HG03039 (cell line): ENCODE data around the gene CDK5.

Source experiments
- ATAC-seq: cut with Tn5 transposase; IDR thresholded peaks from one replicate; pipeline ENCODE4 v1.9.1; 2021; ENCODE audit warnings: mild to moderate bottlenecking, moderate library complexity; ENCODE audit not compliant: unreplicated experiment

The CDK5 gene

DNA sequence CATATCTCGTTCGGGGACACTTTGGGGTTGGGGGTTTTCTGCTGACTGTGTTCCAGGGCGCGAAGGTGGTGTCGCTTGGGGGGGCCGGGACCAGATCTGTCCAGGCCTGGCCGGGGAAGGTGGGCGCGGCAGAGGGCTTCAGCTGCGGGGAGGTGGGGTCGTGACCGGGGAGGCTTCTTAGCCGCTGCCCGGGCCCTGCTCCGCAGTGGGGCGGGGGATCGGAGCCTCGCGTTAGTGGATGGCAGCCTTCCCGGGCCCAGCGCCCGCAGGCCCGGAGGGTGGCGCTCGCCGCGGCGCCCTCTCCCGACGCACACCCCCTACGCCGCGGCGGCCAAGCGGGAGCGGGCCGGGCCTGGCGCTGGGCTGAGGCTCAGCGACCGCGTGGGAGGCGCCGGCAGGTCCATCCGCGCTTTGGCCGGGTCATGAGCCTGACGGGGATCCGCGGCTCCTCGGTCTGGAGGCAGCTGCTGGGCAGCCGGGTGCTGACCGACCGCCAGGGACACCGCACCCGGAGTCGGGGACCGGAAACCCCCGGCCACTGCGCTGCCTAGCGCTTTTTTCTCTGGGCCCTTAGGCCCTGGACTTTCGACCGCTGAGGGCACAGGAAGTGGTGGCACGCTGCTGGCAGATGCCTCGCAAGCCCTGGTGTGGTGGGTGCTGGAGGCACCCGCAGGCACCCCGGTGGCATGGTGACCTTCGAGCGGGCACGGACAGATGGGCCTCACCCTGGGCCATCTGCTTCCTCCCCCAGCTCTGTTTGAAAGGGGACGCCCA, 29.7 kb upstream of the CDK5 start:
- no peak for ATAC-seq

DNA sequence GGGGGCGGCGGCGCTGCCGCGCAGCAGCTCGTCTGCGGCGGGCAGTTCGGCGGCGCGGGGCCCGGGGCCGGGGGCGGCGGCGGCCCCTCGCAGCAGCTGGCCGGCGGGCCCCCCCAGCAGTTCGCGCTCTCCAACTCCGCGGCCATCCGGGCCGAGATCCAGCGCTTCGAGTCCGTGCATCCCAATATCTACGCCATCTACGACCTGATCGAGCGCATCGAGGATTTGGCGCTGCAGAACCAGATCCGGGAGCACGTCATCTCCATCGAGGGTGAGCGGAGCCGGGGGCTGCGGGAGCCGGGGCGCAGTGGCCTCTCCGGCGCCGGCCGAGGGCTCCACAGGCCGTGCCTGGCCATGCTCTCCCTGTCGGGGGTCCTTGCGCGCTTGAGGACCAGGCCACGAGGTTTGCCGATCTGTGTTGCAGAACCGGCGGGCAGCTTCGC, 29.1 kb upstream of the CDK5 start:
- ATAC-seq = no peak

DNA sequence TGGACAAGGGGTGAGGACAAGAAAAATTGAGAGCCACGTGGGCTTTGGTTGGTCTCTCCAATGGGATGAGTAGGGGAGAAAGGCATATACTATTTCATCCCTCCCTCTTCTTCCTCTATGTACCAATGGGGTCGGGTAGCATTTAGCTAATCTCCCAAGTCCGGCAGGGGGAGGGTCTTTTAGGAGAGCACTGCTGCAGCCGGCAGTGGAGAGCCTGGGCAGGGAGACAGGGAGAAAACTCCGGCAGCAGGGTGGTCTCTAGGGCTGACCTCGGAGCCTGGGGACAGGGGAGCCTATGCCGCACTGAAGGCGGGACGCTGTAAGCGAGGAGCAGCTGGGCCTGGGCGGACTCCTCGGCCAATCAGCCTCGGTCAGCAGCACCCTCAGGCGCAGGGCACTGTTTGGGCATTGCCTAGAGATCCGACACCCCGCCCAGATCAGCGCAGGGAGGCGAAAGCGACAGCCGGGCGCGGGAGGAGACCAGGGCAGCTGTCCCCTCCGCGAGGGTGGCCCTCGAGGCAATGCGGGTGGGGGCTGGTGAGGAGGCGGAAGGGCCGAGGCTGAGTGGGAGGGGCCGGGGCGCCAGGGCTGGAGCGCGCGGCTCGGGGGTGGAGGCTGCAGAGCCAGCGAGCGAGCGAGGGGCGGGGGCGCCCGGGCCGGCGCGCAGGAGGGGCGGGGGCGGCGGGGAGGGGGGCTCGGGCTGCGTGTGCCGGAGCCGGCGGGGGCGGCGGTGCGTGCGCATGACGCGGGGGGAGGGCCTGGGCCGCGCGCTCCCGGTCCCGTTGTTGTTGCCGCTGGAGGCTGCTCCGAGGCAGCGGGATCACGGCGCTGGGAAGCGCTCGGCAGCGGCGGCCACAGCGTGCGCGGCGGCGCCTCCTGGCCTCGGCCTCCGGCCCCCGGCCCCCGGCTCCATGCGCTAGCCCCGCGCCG, 28.3 kb upstream of the CDK5 start, which contains the start of gene AGAP3:
Gene AGAP3 (plus strand): TSS at position 785 of the 930 bp plus-strand sequence. CDS start 267 bp downstream, outside the sequence.
- peak; percentile 36 for ATAC-seq

DNA sequence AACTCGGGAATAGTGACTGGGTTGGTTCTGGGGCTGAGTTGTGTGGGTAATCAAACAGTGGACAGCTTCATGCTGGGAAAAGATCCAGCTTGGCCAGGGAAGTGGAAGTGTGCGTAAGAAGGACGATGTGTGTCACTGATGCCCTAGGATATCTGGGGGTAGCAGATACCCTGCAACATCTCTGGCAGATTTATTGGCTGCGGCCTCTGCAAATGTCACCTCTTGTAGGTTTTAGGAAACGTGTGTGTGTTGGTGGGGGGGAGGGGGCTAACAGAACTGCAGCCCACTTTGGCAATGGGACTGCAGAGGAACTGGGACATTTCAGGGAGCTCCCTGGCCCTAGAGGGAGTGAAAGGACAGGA, 27.6 kb upstream of the CDK5 start:
- ATAC-seq = no peak

DNA sequence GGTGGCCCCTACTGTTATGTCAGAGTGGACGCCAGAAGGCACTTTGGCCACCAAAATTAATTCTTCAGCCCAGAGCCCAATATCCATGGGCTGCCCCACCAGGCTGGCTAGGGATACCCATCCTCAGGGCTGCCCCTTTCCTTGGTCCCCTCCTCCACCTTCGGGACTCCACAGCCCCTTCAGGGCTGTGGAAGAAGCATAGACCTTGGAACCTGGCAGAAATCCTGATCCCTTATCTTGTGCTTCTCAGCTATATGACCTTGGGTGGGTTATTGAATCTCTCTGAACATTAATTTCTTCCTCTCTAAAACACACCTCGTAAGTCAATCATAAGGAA, 26.1 kb upstream of the CDK5 start:
- ATAC-seq = no peak

DNA sequence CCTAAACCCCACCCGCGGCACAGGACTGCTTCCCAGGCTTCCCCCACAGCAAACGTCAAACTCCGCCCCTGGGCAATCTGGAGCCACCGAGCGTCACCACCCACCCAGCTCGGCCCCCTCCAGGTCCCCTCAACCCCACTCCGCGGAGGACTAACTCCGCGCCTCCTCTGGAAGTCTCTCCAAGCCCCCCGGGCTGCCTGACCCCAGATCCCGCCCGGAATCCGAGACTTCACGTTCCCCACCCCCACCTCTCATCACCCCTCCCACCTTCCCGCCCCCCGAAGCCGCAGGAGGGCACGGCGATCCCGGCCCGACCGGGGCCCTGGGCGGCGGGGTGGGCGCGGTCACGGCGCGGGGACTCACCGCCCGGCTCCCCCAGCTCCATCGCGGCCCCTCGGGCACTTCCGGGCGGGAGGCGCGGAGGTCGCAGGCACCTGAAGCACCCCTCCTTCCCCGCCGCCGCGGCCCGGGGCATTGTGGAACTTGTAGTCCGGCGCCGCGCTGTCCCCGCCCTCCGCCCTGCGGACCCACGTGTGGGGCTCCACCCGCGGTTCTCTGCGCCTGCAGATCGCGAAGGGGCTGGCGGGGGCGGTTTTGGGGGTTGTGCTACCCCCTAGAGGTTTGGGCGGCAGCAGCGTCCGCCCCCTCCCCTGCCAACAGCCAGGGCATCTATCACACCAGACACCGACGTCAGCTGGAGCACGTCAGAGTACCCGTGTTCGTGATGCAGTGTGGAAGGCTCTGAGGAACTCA, 25.6 kb upstream of the CDK5 start, which contains the start of gene TMUB1:
Gene TMUB1 (minus strand): TSS at position 423 of the 753 bp plus-strand sequence. CDS start 930 bp downstream, outside the sequence.
- ATAC-seq = peak; percentile 39

DNA sequence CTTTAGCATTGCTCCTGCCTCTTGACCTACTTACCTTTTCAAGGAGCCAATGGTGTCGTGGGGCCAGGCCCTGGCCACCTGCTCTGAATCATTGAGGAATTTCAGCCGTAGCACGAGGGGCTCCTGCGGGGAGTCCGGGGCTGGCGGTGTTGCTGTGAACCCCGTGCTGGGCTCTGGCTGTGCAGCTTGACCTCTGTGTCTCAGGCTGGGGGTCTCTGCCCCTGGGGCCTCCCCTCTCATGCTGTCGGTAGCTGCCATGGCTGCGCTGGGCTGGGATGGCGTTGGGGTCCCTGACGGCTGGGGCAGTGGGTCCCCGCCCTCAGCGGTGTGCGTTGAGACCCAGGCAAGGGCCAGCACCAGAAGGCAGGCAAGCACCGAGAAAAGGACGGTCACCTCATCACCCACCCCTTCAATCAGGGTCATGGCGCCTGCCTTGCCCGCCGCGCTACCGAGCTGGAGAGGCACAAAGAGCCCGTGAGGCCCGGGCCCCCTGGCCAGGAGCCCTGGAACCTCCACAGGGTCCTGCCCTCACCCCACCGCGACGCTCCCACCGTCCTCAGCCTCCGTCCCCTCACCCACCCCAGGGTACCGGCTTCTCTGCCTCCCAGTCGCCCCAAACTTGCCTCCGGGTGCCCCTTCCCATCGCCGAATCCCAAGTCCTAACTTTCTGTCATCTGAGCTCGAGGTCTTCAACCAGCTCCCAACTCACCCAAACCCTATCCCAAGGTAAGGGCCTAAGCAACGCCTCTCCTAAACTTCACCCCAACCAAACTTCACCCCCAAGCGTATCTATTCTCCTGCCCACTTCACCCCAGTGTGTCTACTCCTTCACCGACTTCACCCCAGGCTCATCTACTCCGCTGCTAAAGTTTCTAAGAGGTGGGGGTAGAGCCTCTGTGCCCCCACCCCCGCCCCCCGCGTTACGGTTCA, 24.7 kb upstream of the CDK5 start:
- ATAC-seq = no peak

DNA sequence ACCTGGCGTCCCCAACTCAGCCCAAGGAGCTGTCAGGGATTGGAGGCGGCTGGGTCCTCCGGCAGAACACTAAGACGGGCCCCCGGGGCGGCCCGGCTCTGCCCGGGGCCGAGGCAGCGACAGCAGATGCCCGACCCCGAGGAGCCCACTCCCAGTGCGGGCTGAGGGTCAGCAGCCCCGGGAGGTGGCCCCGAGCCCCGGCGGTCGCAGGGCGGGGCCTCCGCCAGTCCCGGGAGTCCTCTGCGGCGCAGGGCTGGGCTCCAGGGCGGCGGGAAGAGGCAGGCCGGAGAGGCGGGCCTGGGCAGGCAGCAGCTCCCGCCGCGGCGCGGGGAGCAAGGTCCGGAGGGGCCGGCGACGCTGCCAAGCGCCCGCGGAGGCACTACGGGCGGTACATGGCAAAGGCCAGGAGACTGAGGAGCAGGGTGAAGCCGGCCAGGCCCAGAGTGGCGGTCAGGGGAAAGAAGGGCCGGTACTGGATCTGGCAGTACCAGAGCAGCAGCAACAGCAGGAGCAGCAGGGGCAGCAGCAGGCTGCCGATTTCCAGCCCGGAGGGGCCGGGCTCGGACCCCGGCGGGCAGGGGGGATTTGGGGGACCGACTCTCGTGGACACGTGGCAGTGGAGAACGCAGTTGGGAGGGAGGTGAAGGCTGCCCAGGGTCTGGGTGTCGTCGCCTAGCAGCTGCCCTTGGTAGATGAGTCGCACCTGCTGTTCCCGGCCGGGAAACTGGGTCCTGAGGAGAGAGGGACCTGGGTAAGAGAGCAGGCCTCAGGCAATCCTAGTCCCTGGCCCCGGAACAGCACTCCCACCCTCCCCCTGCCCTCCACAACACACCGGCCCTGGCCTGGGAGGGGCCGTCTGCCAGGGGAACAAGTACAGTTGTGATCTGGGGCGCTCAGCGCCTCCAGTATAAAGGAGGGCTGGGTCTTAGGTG, 23.7 kb upstream of the CDK5 start:
- ATAC-seq = no peak

DNA sequence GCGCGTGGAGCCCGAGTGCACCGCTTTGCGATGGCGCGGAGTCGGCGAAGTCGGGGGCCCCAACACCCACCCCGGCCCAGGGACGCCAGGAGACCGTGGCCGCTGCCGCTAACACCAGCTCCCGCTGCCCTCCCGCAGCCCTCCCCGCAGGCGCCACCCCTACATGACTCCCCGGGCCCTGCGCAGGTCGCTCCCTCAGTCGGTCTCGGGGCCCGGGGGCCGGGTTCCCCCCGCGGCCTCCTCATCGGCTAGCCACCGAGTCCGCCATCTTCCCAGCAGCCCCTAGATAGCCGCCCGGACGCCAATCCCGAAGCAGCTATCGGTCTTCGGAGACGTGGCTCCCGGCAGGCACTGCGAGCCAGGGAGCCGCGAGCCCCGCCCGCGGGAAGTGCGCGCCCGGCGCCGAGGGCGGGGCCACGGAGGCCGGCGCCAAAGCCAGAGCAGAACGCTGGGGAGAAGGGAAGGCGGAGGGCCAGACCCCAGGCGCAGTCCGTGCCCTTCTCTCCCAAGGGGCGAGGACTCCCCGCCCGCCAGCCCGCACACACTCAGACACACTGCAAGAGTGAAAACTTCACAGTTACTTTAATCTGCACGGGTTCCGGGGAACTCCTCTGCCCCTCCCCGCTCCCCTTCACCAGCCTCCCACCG, 22.9 kb upstream of the CDK5 start, which contains the start of gene FASTK:
Gene FASTK (minus strand): TSS at position 288 of the 648 bp plus-strand sequence. CDS start 43 bp downstream, at position 245.
- ATAC-seq = peak; percentile 75

DNA sequence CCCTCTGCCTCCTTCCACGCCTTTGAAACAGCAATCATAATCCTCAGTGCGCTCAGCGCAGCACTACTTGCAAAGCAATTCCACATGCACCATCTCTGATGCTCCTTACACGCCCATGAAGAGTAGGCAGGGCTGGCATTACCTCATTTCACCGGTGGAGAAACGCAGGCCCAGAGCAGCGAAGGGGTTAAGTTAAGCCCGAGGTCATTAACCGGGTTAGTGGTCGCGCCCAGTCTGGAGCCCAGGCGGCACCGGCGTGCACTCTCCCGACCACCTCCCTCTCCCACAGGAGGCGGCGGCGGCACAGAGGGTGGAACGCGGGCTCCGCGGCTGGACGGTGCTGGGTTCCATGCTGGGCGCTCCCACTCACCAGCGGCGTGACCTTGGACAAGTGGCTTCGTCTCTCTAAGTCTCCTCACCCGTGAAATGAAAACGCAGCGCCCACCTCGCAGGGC, 22.4 kb upstream of the CDK5 start:
- ATAC-seq = no peak

DNA sequence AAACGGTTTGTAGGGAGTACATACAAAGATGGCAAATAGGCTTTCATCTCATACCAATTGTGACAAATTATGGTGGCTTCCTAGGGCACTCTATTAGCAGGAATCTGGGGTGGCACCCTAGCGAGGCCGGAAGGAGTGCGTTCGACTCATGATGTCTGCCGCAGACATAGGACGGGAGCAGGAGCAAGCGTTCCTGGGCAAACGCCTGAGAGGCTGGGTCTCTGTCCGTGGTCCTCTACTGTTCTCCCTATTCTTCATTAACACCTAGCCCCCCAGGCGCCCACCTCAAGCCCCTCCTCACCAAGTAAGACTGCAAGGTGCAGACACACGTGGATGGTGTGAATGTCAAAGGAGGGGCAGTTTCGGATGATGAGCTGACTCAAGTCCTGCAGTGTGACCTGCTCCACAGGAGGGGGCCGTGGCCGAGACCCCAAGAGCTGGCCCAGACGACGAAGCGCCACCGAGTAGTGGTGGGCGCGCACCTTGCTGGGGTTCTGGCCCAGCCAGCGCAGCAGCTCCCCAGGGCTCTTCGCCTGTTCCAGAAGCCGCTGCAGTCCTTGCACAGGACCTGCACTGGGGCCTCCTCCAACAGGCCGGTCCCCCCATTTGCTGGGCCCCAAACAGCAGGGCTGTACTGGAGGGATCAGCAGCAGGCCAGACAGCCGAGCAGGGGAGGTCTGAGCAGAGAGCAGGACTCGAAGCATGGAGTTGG, 21.7 kb upstream of the CDK5 start:
- no peak for ATAC-seq

DNA sequence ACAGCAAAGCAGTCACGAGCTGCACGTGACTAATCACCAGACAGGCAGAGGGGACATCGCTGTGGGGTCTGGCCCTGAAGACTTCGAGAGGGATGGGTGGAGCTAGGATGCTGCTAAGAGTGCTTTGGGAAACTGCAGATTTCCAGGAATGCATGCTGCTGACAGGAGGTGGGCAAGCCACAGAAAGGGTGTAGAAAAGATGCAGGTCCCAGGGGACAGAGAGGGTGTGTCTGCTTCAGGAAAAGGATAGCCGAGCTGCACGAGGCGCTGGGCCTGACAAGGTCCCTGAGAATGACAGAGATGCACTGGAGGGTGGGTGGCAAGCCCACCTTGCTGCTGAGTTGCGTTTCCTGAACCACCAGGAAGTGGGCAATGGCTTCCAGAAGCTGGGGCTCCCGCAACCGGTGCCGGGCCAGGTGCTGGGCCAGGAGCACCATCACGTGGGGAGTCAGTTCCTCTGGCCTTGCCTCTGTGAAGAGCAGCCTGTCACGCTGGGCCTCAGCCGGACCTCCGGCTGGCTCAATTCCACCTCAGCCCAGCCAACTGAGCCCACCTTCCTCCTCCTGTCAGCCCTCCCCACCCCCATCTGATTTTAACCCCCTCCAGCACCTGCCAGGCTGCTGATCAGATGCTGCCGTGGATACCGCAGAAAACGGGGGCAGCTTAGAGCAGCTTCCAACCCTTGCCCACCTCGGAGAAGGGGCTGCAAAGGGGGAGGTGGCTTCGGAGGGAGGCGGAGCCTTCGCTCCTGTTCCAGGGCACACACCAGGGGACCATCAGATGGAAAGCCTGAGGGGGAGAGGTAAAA, 20.7 kb upstream of the CDK5 start:
- no peak for ATAC-seq

DNA sequence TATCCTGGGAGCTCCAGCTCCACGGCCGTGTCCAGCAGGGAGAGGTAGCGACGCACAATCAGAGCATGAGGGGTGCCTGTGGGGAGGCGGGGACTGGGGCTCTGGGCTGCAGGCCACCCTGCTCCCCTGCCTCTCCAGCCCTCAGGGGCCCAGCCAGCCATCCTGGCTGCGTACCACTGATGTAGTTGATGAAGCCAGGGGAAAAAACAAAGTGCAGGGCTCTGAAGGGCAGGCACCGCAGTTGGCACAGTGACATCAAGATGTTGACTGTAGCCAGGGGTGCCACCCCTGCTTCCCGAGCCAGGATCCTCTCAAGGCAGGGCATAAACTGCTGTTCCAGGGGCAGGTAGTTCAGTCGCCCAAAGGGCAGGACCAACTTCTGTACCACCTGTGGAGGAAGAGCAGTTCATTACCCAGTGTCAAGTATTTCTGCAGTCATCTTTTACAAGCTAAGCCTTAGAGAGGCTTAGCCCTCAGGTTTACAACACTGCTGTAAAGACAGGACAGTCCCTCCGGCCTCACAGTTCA, 20.1 kb upstream of the CDK5 start:
- ATAC-seq = no peak

DNA sequence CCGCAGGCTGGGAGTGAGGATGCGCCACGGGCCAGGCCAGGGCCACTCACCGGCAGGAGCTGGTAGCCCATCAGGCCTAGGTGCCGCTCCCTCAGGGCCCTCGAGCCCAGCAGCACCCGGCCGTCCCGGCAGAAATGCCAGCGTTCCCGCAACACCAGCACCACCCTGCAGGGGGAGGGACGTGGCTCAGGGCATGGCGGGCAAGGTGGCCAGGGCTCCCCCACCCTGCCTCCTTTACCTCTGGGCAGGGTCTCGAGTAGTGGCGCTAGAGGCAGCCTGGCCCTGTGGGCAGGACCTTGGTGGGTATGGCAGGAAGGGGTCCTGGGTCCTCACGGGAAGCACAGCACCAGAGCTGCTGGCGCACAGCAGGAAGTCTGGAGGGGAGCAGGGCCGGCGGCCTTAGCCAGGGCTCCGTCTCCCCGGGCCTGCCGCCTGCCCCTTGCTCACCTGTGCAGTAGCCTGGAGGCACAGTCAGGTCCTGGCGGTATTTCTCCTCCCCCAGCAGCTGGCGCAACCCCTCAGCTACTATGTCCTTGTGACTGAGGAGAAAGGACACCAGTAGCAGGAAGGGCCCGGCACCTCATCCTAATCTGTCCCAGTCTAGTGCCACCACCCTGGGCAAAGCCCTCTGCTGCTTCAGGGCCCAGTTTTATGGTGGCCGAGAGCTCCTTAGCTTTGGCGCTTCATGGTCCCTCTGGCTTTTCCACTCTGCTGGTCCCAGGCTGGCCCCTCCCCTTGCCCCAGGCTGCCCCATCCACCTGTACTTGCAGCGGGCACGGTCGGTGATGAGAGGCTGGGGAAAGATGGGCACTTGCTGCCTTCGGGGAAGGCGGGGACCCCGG, 19.4 kb upstream of the CDK5 start:
- ATAC-seq = no peak

DNA sequence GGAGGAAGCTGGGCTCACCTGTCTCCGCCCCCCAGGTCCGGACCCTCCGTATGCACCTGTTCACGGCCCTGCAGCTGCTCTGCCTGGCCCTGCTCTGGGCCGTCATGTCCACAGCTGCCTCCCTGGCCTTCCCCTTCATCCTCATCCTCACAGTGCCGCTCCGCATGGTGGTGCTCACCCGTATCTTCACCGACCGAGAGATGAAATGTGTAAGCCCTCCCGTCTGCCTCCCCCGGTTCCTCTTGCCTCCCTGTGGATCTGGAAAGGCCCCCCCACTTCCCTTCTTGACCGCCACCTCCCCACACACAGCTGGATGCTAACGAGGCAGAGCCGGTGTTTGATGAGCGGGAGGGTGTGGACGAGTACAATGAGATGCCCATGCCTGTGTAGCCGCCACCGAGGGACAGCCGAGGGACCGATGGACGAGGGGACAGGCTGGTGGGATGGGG, 18.3 kb upstream of the CDK5 start:
- no peak for ATAC-seq

DNA sequence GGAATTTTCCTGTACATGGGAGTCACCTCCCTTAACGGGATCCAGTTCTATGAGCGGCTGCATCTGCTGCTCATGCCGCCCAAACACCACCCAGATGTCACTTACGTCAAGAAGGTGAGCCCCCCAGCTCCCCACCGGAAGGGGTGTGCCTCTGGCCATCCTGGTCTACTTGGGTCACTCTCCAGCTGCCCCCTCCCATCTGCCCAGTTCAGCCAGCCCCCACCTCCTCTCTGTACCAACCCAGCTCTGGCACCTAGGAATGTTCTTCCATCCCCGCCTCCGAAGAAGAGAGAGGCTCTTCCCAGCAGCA, 17.9 kb upstream of the CDK5 start:
- ATAC-seq = no peak
